H1 (cell line): ENCODE data around the gene DUSP12. TPM values are rescaled to one million over a fixed set of nuclear protein-coding genes. Genes with fewer than 3 reads are reported as not detected.

Experiments used
- CTCF ChIA-PET: fragments of 300-600 bp; sonication (Branson Sonifier 250); formaldehyde crosslinking; loops from one replicate; lab custom pipeline; 2021; ENCODE audit not compliant: partially characterized antibody; lab: Charles Lee
- POLR2A ChIA-PET: fragments of 300-600 bp; sonication (Branson Sonifier 250); formaldehyde crosslinking; loops from one replicate; lab custom pipeline; 2021; ENCODE audit warnings: inconsistent platforms; ENCODE audit not compliant: partially characterized antibody; lab: Charles Lee
- DNase-seq, 2 experiments: peaks; one replicate each; pipeline versions ENCODE4 v3.0.0 to v3.0.0-alpha.2; 2010 to 2022; ENCODE audit warnings: low spot score in 2 of 2, low read depth in 1 of 2, mixed read lengths in 1 of 2
- FAIRE-seq: peaks from 2 replicates; lab custom pipeline; 2011; peaks lifted over from hg19 to GRCh38; lab: Jason Lieb, UNC
- H2AFZ ChIP-seq: 2 replicates; pipeline ENCODE4 v1.8.1; 2012; ENCODE audit warnings: low read length, inconsistent platforms
- H2AK5ac ChIP-seq: 2 replicates; pipeline ENCODE4 v1.6.1; 2013; ENCODE audit warnings: low read depth, low read length
- H2BK120ac ChIP-seq: replicated peaks from 2 replicates; pipeline ENCODE3; 2013; ENCODE audit warnings: low read depth, low read length, inconsistent platforms
- H2BK12ac ChIP-seq: 2 replicates; pipeline ENCODE4 v1.6.1; 2013; ENCODE audit warnings: low read depth, low read length
- H2BK15ac ChIP-seq: 2 replicates; pipeline ENCODE4 v1.6.1; 2013; ENCODE audit warnings: low read length
- H2BK20ac ChIP-seq: 2 replicates; pipeline ENCODE4 v1.6.1; 2013; ENCODE audit warnings: low read length
- H2BK5ac ChIP-seq: 2 replicates; pipeline ENCODE4 v1.6.1; 2013; ENCODE audit warnings: low read depth, low read length
- H3K14ac ChIP-seq: 2 replicates; pipeline ENCODE4 v1.6.1; 2013; ENCODE audit warnings: inconsistent platforms; ENCODE audit not compliant: insufficient read length
- H3K18ac ChIP-seq: 2 replicates; pipeline ENCODE4 v1.6.1; 2013; ENCODE audit warnings: low read length; ENCODE audit errors: extremely low read depth
- H3K23ac ChIP-seq: 2 replicates; pipeline ENCODE4 v1.6.1; 2013; ENCODE audit warnings: inconsistent platforms; ENCODE audit not compliant: insufficient read length
- H3K23me2 ChIP-seq: 2 replicates; pipeline ENCODE4 v1.6.1; 2013; ENCODE audit warnings: low read depth, low read length
- H3K27ac ChIP-seq: 2 replicates; pipeline ENCODE4 v1.6.1; 2011; ENCODE audit warnings: low read depth, low read length, inconsistent platforms
- H3K27me3 ChIP-seq, 4 experiments: replicated peaks in 1 of 4; 1 replicate in 1 of 4; 2 replicates in 3 of 4; pipeline versions ENCODE4 v1.6.1 to v1.8.1; 2011 to 2013; ENCODE audit warnings: low read length in 3 of 4, mild to moderate bottlenecking in 3 of 4, inconsistent platforms in 2 of 4, mixed read lengths in 2 of 4, moderate library complexity in 1 of 4; ENCODE audit not compliant: control insufficient read depth in 3 of 4, insufficient read depth in 3 of 4; ENCODE audit errors: extremely low read depth in 1 of 4
- H3K36me3 ChIP-seq, 4 experiments: 2 replicates each; pipeline versions ENCODE4 v1.6.1 to v1.8.1; 2011 to 2013; ENCODE audit warnings: mild to moderate bottlenecking in 4 of 4, low read length in 3 of 4, moderate library complexity in 2 of 4, control low read depth in 1 of 4, inconsistent platforms in 1 of 4; ENCODE audit not compliant: insufficient read depth in 4 of 4, control insufficient read depth in 2 of 4
- H3K4ac ChIP-seq: replicated peaks from 2 replicates; pipeline ENCODE3; 2013; ENCODE audit warnings: low read length, low read depth, mixed read lengths, inconsistent platforms; ENCODE audit not compliant: insufficient read length
- H3K4me1 ChIP-seq, 4 experiments: replicated peaks in 1 of 4; 1 replicate in 1 of 4; 2 replicates in 3 of 4; pipeline versions ENCODE4 v1.6.1 to v1.8.1; 2011 to 2013; ENCODE audit warnings: low read length in 3 of 4, inconsistent platforms in 2 of 4, mixed read lengths in 1 of 4; ENCODE audit not compliant: insufficient read depth in 4 of 4, control insufficient read depth in 3 of 4
- H3K4me2 ChIP-seq, 2 experiments: 2 replicates each; pipeline versions ENCODE4 v1.6.1 to v1.8.1; 2011 to 2013; ENCODE audit warnings: low read depth in 2 of 2, low read length in 2 of 2, control low read depth in 1 of 2, inconsistent platforms in 1 of 2, mild to moderate bottlenecking in 1 of 2; ENCODE audit not compliant: insufficient read depth in 1 of 2
- H3K4me3 ChIP-seq, 4 experiments: fragments of 200-600, 300-600 bp in 1 of 4; sonication (generic), shearing (Covaris generic), sonication (Bioruptor Twin) in 1 of 4; 2 replicates each; pipeline versions ENCODE4 v1.5.1 to v1.8.1; 2011 to 2016; ENCODE audit warnings: low read length in 4 of 4, low read depth in 3 of 4, control low read depth in 2 of 4, inconsistent platforms in 2 of 4, mild to moderate bottlenecking in 2 of 4, mixed read lengths in 1 of 4, moderate library complexity in 1 of 4; ENCODE audit not compliant: insufficient read depth in 2 of 4; ENCODE audit errors: extremely low read depth in 1 of 4
- H3K56ac ChIP-seq: replicated peaks from 2 replicates; pipeline ENCODE3; 2013; ENCODE audit warnings: low read depth, mild to moderate bottlenecking, mixed read lengths, low read length, inconsistent platforms; ENCODE audit not compliant: insufficient read length
- H3K79me1 ChIP-seq: 2 replicates; pipeline ENCODE4 v1.6.1; 2013; ENCODE audit warnings: low read depth, low read length, control low read depth
- H3K79me2 ChIP-seq, 2 experiments: 2 replicates each; pipeline versions ENCODE4 v1.6.1 to v1.8.1; 2012 to 2013; ENCODE audit warnings: low read length in 2 of 2, mild to moderate bottlenecking in 2 of 2, inconsistent platforms in 1 of 2; ENCODE audit not compliant: insufficient read depth in 2 of 2, control insufficient read depth in 1 of 2
- H3K9ac ChIP-seq, 4 experiments: replicated peaks in 1 of 4; 1 replicate in 1 of 4; 2 replicates in 3 of 4; pipeline versions ENCODE4 v1.6.1 to v1.8.1; 2011 to 2013; ENCODE audit warnings: low read depth in 3 of 4, low read length in 3 of 4, control low read depth in 2 of 4, mild to moderate bottlenecking in 2 of 4, moderate library complexity in 2 of 4, inconsistent platforms in 1 of 4; ENCODE audit errors: extremely low read depth in 1 of 4
- H3K9me3 ChIP-seq, 2 experiments: 2 replicates each; pipeline versions ENCODE4 v1.6.1 to v1.8.1; 2012 to 2013; ENCODE audit warnings: mild to moderate bottlenecking in 2 of 2, moderate library complexity in 2 of 2, control low read depth in 1 of 2, inconsistent platforms in 1 of 2, low read depth in 1 of 2, low read length in 1 of 2, mixed read lengths in 1 of 2; ENCODE audit not compliant: insufficient read depth in 2 of 2
- H4K20me1 ChIP-seq, 2 experiments: replicated peaks in 1 of 2; 2 replicates each; pipeline versions ENCODE3 to v1.8.1; 2011 to 2013; ENCODE audit warnings: inconsistent platforms in 2 of 2, low read length in 2 of 2, mild to moderate bottlenecking in 1 of 2; ENCODE audit not compliant: insufficient read depth in 2 of 2, control insufficient read depth in 1 of 2
- H4K5ac ChIP-seq: 2 replicates; pipeline ENCODE4 v1.6.1; 2013; ENCODE audit warnings: low read length, low read depth, mixed read lengths, inconsistent platforms; ENCODE audit not compliant: insufficient read length
- H4K8ac ChIP-seq: 2 replicates; pipeline ENCODE4 v1.8.0; 2013; ENCODE audit warnings: mild to moderate bottlenecking, moderate library complexity, low read length, inconsistent platforms; ENCODE audit not compliant: insufficient read depth; ENCODE audit errors: extremely low read depth
- H4K91ac ChIP-seq: replicated peaks from 2 replicates; pipeline ENCODE3; 2013; ENCODE audit warnings: low read length, mixed read lengths, inconsistent platforms; ENCODE audit not compliant: insufficient read length
- CBX8 ChIP-seq: fragments of 300-800, 300-1000 bp; sonication (generic); IDR thresholded peaks from 2 replicates; pipeline ENCODE4 v1.7.1; 2016; ENCODE audit warnings: low read depth, low read length, borderline replicate concordance
- CHD2 ChIP-seq: IDR thresholded peaks from 2 replicates; pipeline ENCODE4 v1.6.1; 2012; ENCODE audit warnings: low read length, improper control_type of control experiment
- E2F6 ChIP-seq: IDR thresholded peaks from 2 replicates; pipeline ENCODE4 v1.6.1; 2012; ENCODE audit warnings: inconsistent platforms
- EZH2 ChIP-seq: fragments of 200-600 bp; sonication (generic); IDR thresholded peaks from 2 replicates; pipeline ENCODE4 v1.7.1; 2012; ENCODE audit warnings: low read depth, mild to moderate bottlenecking, moderate library complexity, low read length, inconsistent platforms; ENCODE audit not compliant: severe bottlenecking
- JUND ChIP-seq: IDR thresholded peaks from 2 replicates; pipeline ENCODE4 v1.6.1; 2011; ENCODE audit warnings: mild to moderate bottlenecking, improper control_type of control experiment, low read length
- KDM1A ChIP-seq: fragments of 200-600, 300-600 bp; sonication (generic); IDR thresholded peaks from 2 replicates; pipeline ENCODE4 v1.7.1; 2016; ENCODE audit warnings: mild to moderate bottlenecking, low read length, borderline replicate concordance
- KDM5A ChIP-seq: fragments of 200-600 bp; IDR thresholded peaks from 2 replicates; pipeline ENCODE4 v1.7.1; 2012; ENCODE audit warnings: mild to moderate bottlenecking, low read length, inconsistent platforms, mixed read lengths
- RXRA ChIP-seq: IDR thresholded peaks from 2 replicates; pipeline ENCODE4 v1.6.1; 2011; ENCODE audit warnings: low read depth, mild to moderate bottlenecking, low read length, moderate library complexity; ENCODE audit not compliant: insufficient read depth
- SIN3A ChIP-seq, 2 experiments: IDR thresholded peaks in 1 of 2; conservative IDR thresholded peaks in 1 of 2; 2 replicates each; pipeline ENCODE4 v1.6.1; 2011 to 2012; ENCODE audit warnings: low read length in 2 of 2, improper control_type of control experiment in 1 of 2, low read depth in 1 of 2, mild to moderate bottlenecking in 1 of 2
- SIRT6 ChIP-seq: IDR thresholded peaks from one replicate; pipeline ENCODE4 v1.7.1; 2012; ENCODE audit warnings: low read length, inconsistent platforms
- SIX5 ChIP-seq: IDR thresholded peaks from 2 replicates; pipeline ENCODE4 v1.6.1; 2011; ENCODE audit warnings: mild to moderate bottlenecking, low read depth, low read length
- SP1 ChIP-seq: IDR thresholded peaks from 2 replicates; pipeline ENCODE4 v1.6.1; 2011; ENCODE audit warnings: low read depth, low read length
- TBP ChIP-seq: IDR thresholded peaks from 2 replicates; pipeline ENCODE4 v1.6.1; 2011; ENCODE audit warnings: low read depth, low read length, improper control_type of control experiment
- WGBS, 2 experiments: shearing (Covaris generic) in 1 of 2; methylation state at CpG; one replicate each; pipeline versions ENCODE4 v1.1.6 to v1.1.7; 2013 to 2015; ENCODE audit warnings: low lambda C conversion rate in 2 of 2, mixed read lengths in 2 of 2, inconsistent platforms in 1 of 2, low coverage in 1 of 2, missing lambda C conversion rate in 1 of 2; ENCODE audit not compliant: insufficient replicate concordance in 2 of 2, insufficient coverage in 1 of 2, insufficient read length in 1 of 2; ENCODE audit errors: extremely low coverage in 1 of 2, missing lambda C conversion rate in 1 of 2; 5-methylcytosine and 5-hydroxymethylcytosine counted together
- polyA plus RNA-seq, 7 experiments: library from polyadenylated mRNA; depleted of rRNA in 3 of 7; stranded (reverse) in 5 of 7; unstranded in 2 of 7; fragments of >200 nt in 5 of 7; fragments of 200-250 nt in 2 of 7; gene quantifications; 1 replicate in 5 of 7; 2 replicates in 1 of 7; 4 replicates in 1 of 7; pipeline versions ENCODE4 v1.2.1 to v1.2.3, GENCODE V29; 2011 to 2013; ENCODE audit warnings: missing spikeins in 2 of 7, mixed read lengths in 2 of 7
- total RNA-seq: library from RNA; stranded (reverse); fragmentation: NEBNext Ultra II Directional; extraction: Animal tissue kit (Norgen Biotek cat#: 25700); gene quantifications from 2 replicates; pipeline ENCODE4 v1.2.1, GENCODE V29; 2021

Gene DUSP12
- total and polyA plus RNA-seq, 2 of the 8 experiments (the other 6 are each of a cell fraction or from before 2014, with no cell fraction given): 27.6 to 33.9 TPM

GRCh38 chr1:161784968-161785367 lies 35.4 kb downstream of the DUSP12 start:
- no peak overlapping the region for H4K8ac ChIP-seq
- no peak overlapping the region for H2AFZ ChIP-seq
- H4K5ac ChIP-seq: no peak overlapping the region
- FAIRE-seq (no peak), DNase-seq (no peak)
- H3K9ac ChIP-seq: no peak overlapping the region
- no peaks in the 10 kb centered on the region for H3K4me1 ChIP-seq
- no peak overlapping the region for H2AK5ac ChIP-seq
- H3K4me2 ChIP-seq: no peak overlapping the region
- H3K14ac ChIP-seq: no peak overlapping the region
- H3K36me3 ChIP-seq: peaks cover 0 to 9% (median 0%) of the 10 kb centered on the region in 4 experiments; a peak in 2 of 8 replicates
- H3K23me2 ChIP-seq: no peaks in the 10 kb centered on the region
- H3K9me3 ChIP-seq: no peaks in the 10 kb centered on the region
- H3K79me2 ChIP-seq: no peaks in the 10 kb centered on the region
- no peak overlapping the region for H3K4ac ChIP-seq
- H3K27ac ChIP-seq: no peak overlapping the region
- no peak overlapping the region for H3K56ac ChIP-seq
- H4K91ac ChIP-seq: no peak overlapping the region
- 90% methylated on average over 1 of the region's 1 CpG; no CpG with 5 or more reads in 1 of the 2 experiments for WGBS, 2 experiments
- no peak overlapping the region for H2BK20ac ChIP-seq
- no peak overlapping the region for H2BK5ac ChIP-seq
- no peak overlapping the region for H2BK15ac ChIP-seq
- H3K27me3 ChIP-seq: peaks cover 0 to 1% (median 0%) of the 10 kb centered on the region in 4 experiments; a peak in 1 of 7 replicates
- H2BK120ac ChIP-seq: no peak overlapping the region
- CTCF ChIA-PET: interaction anchor here (1.0 to 2.0 kb wide), 4 partner anchors 8 to 252 kb away, joined by 3 to 9 read pairs (median 3); no protein-coding TSS in a partner anchor
- POLR2A ChIA-PET: interaction anchor here (1.2 kb wide), 1 partner anchor 18 kb away, joined by 3 read pairs; no protein-coding TSS in a partner anchor
- no peak overlapping the region for H3K4me3 ChIP-seq
- peaks cover 0 to 1% of the 10 kb centered on the region in 2 experiments for H4K20me1 ChIP-seq
- H3K79me1 ChIP-seq: no peaks in the 10 kb centered on the region
- H2BK12ac ChIP-seq: no peak overlapping the region
- no peak overlapping the region for H3K18ac ChIP-seq
- no peak for TF ChIP-seq SIX5
- TF ChIP-seq TBP: no peak
- TF ChIP-seq CBX8: no peak
- TF ChIP-seq RXRA: no peak
- TF ChIP-seq E2F6: no peak
- no peak for TF ChIP-seq JUND
- no peak for TF ChIP-seq KDM5A
- no peak for TF ChIP-seq CHD2
- no peak for TF ChIP-seq SIN3A (conservative IDR thresholded peaks at IDR 0.05 in 1 of 2, IDR thresholded peaks at IDR 0.05 in 1 of 2; ENCODE audit: low read depth in 1 of 2, low read length in 2 of 2)
- TF ChIP-seq SIRT6: no peak
- no peak for TF ChIP-seq SP1
- TF ChIP-seq KDM1A: no peak
- TF ChIP-seq EZH2: no peak
- no peak overlapping the region for H3K23ac ChIP-seq
